Islet precursor cell (in vitro differentiated cells): ENCODE measurements around the gene OAS3.
A peak's percentile ranks its signal among the peaks of the same experiment; 100 is the strongest.
"Not testable (repeated sequence)": the region's sequence is repeated elsewhere in the genome, so short reads cannot be mapped to it uniquely, and the experiment has no call there.

Experiments
- DNase-seq: peaks from one replicate; pipeline ENCODE4 v3.0.0-alpha.2; 2018

The OAS3 gene

GRCh38 chr12:112927475-112927874, 10.8 kb upstream of the OAS3 start:
- DNase-seq, result no peak

- no peak for DNase-seq
Observed at GRCh38 chr12:112927925-112928324, 10.3 kb upstream of the OAS3 start.

GRCh38 chr12:112928978-112929377, 9.3 kb upstream of the OAS3 start:
- DNase-seq, result no peak

- DNase-seq, result no peak
Observed at GRCh38 chr12:112929715-112930114, 8.6 kb upstream of the OAS3 start.

GRCh38 chr12:112930350-112930749, 7.9 kb upstream of the OAS3 start:
- no peak for DNase-seq

GRCh38 chr12:112932485-112933128, 5.7 kb upstream of the OAS3 start:
- DNase-seq, result no peak

GRCh38 chr12:112933129-112933505, 5.2 kb upstream of the OAS3 start:
- no peak for DNase-seq

- no peak for DNase-seq
Observed at GRCh38 chr12:112936264-112936663, 2.0 kb upstream of the OAS3 start.

GRCh38 chr12:112936927-112937326, 1.3 kb upstream of the OAS3 start:
- DNase-seq, result no peak

- no peak for DNase-seq
Observed at GRCh38 chr12:112938751-112939150, 477 bp downstream of the OAS3 start.

GRCh38 chr12:112939761-112940381, 1.6 kb downstream of the OAS3 start:
- no peak for DNase-seq

GRCh38 chr12:112941528-112942335, 3.5 kb downstream of the OAS3 start:
- no peak for DNase-seq

GRCh38 chr12:112942572-112942971, 4.3 kb downstream of the OAS3 start:
- DNase-seq, result no peak

GRCh38 chr12:112944024-112944690, 5.9 kb downstream of the OAS3 start:
- peak; percentile 60 for DNase-seq

GRCh38 chr12:112945515-112945914, 7.2 kb downstream of the OAS3 start:
- no peak for DNase-seq

- DNase-seq, result peak; percentile 53
Observed at GRCh38 chr12:112946236-112947000, 8.1 kb downstream of the OAS3 start.

- DNase-seq, result no peak
Observed at GRCh38 chr12:112947314-112947713, 9.0 kb downstream of the OAS3 start.

- DNase-seq, result peak; percentile 27
Observed at GRCh38 chr12:112947761-112948160, 9.5 kb downstream of the OAS3 start.

GRCh38 chr12:112948806-112949205, 10.5 kb downstream of the OAS3 start:
- DNase-seq, result peak; percentile 52

GRCh38 chr12:112950701-112951100, 12.4 kb downstream of the OAS3 start:
- DNase-seq, result peak; percentile 52

GRCh38 chr12:112957125-112957524, 18.9 kb downstream of the OAS3 start:
- not testable (repeated sequence) for DNase-seq

GRCh38 chr12:112961074-112961473, 22.8 kb downstream of the OAS3 start:
- DNase-seq, result peak; percentile 36

- DNase-seq, result no peak
Observed at GRCh38 chr12:112961536-112961935, 23.3 kb downstream of the OAS3 start.
